GM12878 (cell line): Measurements from ENCODE around the gene IER2. TPM values are rescaled to one million over a fixed set of nuclear protein-coding genes. Genes with fewer than 3 reads are reported as not detected.
"Not testable (repeated sequence)": the region's sequence is repeated elsewhere in the genome, so short reads cannot be mapped to it uniquely, and the experiment has no call there.

Source experiments
- ATAC-seq: fragments of 200-7000 bp; cut with Tn5 transposase; 3 replicates; pipeline ENCODE4 v1.9.1; 2020; ENCODE audit warnings: mild to moderate bottlenecking, moderate library complexity
- BruUV-seq: library from RNA; stranded (reverse); fragments of 400-500 nt; replicated peaks from 2 replicates; lab custom pipeline; 2021; lab: Mats Ljungman, UMichigan
- CTCF ChIA-PET: fragments of 300-600 bp; sonication (Branson Sonifier 250); formaldehyde crosslinking; extraction: SDS; loops from one replicate; lab custom pipeline; 2021; ENCODE audit warnings: inconsistent platforms; lab: Yijun Ruan, JAX
- POLR2A ChIA-PET: fragments of 350-600 bp; formaldehyde crosslinking; extraction: SDS; loops from one replicate; lab custom pipeline; 2021; ENCODE audit warnings: inconsistent platforms; lab: Charles Lee
- RAD21 ChIA-PET: fragments of 300-600 bp; sonication (Branson Sonifier 250); formaldehyde crosslinking; loops from one replicate; lab custom pipeline; 2023; ENCODE audit warnings: antibody characterized with exemption; ENCODE audit not compliant: unreplicated experiment; lab: Charles Lee
- SMC1A ChIA-PET: fragments of 300-600 bp; sonication (Branson Sonifier 250); formaldehyde crosslinking; loops from one replicate; lab custom pipeline; 2023; ENCODE audit not compliant: unreplicated experiment, uncharacterized antibody; lab: Charles Lee
- DNase-seq: peaks from one replicate; pipeline ENCODE4 v3.0.0-alpha.2; 2011; ENCODE audit warnings: low read depth, low spot score
- FAIRE-seq: peaks from 3 replicates; lab custom pipeline; 2011; peaks lifted over from hg19 to GRCh38; lab: Jason Lieb, UNC
- H2AFZ ChIP-seq: 2 replicates; pipeline ENCODE4 v1.6.0; 2011; ENCODE audit warnings: low read depth, low read length, control low read depth; ENCODE audit not compliant: control insufficient read depth
- H3K27ac ChIP-seq: 2 replicates; pipeline ENCODE4 v1.5.1; 2011; ENCODE audit warnings: control low read depth; ENCODE audit not compliant: control insufficient read depth, insufficient read depth
- H3K27me3 ChIP-seq, 2 experiments: replicated peaks in 1 of 2; 2 replicates each; pipeline versions ENCODE4 v1.6.0 to v1.6.1; 2011; ENCODE audit warnings: low read length in 1 of 2; ENCODE audit not compliant: control insufficient read depth in 2 of 2, insufficient read depth in 2 of 2
- H3K36me3 ChIP-seq, 2 experiments: 2 replicates each; pipeline ENCODE4 v1.5.1; 2011; ENCODE audit warnings: low read length in 1 of 2; ENCODE audit not compliant: control insufficient read depth in 2 of 2, insufficient read depth in 2 of 2
- H3K4me1 ChIP-seq: 2 replicates; pipeline ENCODE4 v1.6.1; 2011; ENCODE audit warnings: mild to moderate bottlenecking, low read length, moderate library complexity, mixed read lengths; ENCODE audit not compliant: control insufficient read depth, insufficient read depth
- H3K4me2 ChIP-seq: 2 replicates; pipeline ENCODE4 v1.6.0; 2011; ENCODE audit warnings: control low read depth; ENCODE audit not compliant: control insufficient read depth, insufficient read depth
- H3K4me3 ChIP-seq: fragments of 200-600 bp; sonication (generic); 2 replicates; pipeline ENCODE4 v1.5.1; 2016
- H3K79me2 ChIP-seq: 2 replicates; pipeline ENCODE4 v1.6.0; 2011; ENCODE audit warnings: low read length; ENCODE audit not compliant: control insufficient read depth, insufficient read depth
- H3K9ac ChIP-seq: 2 replicates; pipeline ENCODE4 v1.8.0; 2011; ENCODE audit warnings: low read length, control low read depth, mixed read lengths; ENCODE audit not compliant: control insufficient read depth, insufficient read depth
- H3K9me3 ChIP-seq: replicated peaks from 3 replicates; pipeline ENCODE4 v1.5.1; 2011; ENCODE audit warnings: mild to moderate bottlenecking, low read length; ENCODE audit not compliant: control insufficient read depth, insufficient read depth
- H4K20me1 ChIP-seq: 2 replicates; pipeline ENCODE4 v1.6.0; 2011; ENCODE audit not compliant: control insufficient read depth, insufficient read depth
- JUNB ChIP-seq: IDR thresholded peaks from 2 replicates; pipeline ENCODE4 v1.6.1; 2016; ENCODE audit warnings: antibody characterized with exemption, mild to moderate bottlenecking
- WGBS: methylation state at CpG from one replicate; pipeline ENCODE4 v1.1.6; 2016; ENCODE audit warnings: low lambda C conversion rate; ENCODE audit not compliant: insufficient replicate concordance, insufficient coverage; ENCODE audit errors: missing lambda C conversion rate; 5-methylcytosine and 5-hydroxymethylcytosine counted together
- in situ Hi-C: fragments of 300-500 bp; cut with MboI; formaldehyde crosslinking; loops from 9 replicates; pipeline ENCODE4 v1.14.3; 2018; ENCODE audit warnings: mixed read lengths
- intact Hi-C: fragments of 100-400 bp; cut with micrococcal nuclease; formaldehyde crosslinking; loops from one replicate; pipeline ENCODE4 v1.14.2; 2022; ENCODE audit not compliant: unreplicated experiment
- polyA plus RNA-seq, 11 experiments: library from polyadenylated mRNA; depleted of rRNA in 4 of 11; unstranded in 6 of 11; stranded (reverse) in 5 of 11; fragments of >200 nt; fragmentation: Nextera tagmentation in 4 of 11; fragmentation: Illumina TruSeq in 1 of 11; extraction: Ambion mirVana in 4 of 11; extraction: Trizol in 1 of 11; gene quantifications; 1 replicate in 1 of 11; 2 replicates in 10 of 11; pipeline versions ENCODE4 v1.2.1 to v1.2.3, GENCODE V29; 2011 to 2016; ENCODE audit warnings: inconsistent platforms in 2 of 11, missing spikeins in 2 of 11, low read depth in 1 of 11
- total RNA-seq, 4 experiments: library from RNA; depleted of rRNA in 3 of 4; stranded (reverse); fragments of >200 nt in 3 of 4; fragmentation: Illumina TruSeq in 1 of 4; extraction: Trizol in 1 of 4; gene quantifications; 2 replicates each; pipeline versions ENCODE4 v1.2.1 to v1.2.3, GENCODE V29; 2013 to 2021
- TF ChIP-seq, protein P1 (sequence below): IDR thresholded peaks from 2 replicates; pipeline ENCODE4 v1.6.1; 2011; ENCODE audit warnings: borderline replicate concordance, low read depth, mild to moderate bottlenecking, moderate library complexity, low read length; ENCODE audit not compliant: insufficient read depth, poor library complexity, severe bottlenecking
- TF ChIP-seq, protein P2 (sequence below): IDR thresholded peaks from 2 replicates; pipeline ENCODE4 v1.6.1; 2011; ENCODE audit warnings: low read depth, low read length, improper control_type of control experiment, borderline replicate concordance

IER2 gene
- total and polyA plus RNA-seq, 10 of the 15 experiments (the other 5 are each of a cell fraction or from before 2014, with no cell fraction given), result 2.8 to 94.5 (median 24.9) TPM

DNA sequence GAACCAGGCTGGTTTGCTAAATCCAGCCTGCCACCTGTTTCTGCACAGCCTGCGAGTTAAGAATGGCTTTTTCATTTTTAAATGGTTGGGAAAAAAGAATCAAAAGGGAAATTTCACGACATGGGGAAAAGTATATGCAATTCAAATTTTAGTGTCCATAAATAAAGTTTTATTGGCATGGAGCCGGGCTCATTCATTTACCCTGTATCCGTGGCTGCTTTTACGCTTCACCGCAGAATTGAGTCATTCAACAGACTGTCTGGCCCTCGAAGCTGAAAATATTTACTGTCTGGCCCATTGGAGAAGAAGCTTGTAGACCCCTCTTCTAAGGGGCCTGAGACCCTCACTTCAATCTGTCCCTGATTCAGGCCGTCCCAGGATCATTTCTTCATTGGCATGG lies 26.1 kb downstream of the IER2 start (continued):
- TF ChIP-seq, protein P1, sequence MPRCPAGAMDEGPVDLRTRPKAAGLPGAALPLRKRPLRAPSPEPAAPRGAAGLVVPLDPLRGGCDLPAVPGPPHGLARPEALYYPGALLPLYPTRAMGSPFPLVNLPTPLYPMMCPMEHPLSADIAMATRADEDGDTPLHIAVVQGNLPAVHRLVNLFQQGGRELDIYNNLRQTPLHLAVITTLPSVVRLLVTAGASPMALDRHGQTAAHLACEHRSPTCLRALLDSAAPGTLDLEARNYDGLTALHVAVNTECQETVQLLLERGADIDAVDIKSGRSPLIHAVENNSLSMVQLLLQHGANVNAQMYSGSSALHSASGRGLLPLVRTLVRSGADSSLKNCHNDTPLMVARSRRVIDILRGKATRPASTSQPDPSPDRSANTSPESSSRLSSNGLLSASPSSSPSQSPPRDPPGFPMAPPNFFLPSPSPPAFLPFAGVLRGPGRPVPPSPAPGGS, result no peak
- TF ChIP-seq, protein P2, sequence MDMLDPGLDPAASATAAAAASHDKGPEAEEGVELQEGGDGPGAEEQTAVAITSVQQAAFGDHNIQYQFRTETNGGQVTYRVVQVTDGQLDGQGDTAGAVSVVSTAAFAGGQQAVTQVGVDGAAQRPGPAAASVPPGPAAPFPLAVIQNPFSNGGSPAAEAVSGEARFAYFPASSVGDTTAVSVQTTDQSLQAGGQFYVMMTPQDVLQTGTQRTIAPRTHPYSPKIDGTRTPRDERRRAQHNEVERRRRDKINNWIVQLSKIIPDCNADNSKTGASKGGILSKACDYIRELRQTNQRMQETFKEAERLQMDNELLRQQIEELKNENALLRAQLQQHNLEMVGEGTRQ, result no peak
- no peak for TF ChIP-seq JUNB

DNA sequence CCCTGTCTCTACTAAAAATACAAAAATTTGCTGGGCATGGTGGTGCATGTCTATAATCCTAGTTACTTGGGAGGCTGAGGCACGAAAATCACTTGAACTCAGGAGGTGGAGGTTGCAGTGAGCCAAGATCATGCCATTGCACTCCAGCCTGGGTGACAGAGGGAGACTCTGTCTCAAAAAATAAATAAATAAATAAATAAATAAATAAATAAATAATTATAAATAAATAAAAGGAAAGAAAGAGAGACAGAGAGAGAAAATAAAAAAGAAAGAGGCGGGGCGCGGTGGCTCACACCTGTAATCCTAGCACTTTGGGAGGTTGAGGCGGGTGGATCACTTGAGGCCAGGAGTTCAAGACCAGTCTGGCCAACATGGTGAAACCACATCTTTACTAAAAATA lies 27.4 kb downstream of the IER2 start:
- WGBS, result 96% methylated on average over 5 of the region's 5 CpGs
- ATAC-seq, H3K9me3 ChIP-seq, H3K4me3 ChIP-seq, in situ Hi-C loops, FAIRE-seq, H3K79me2 ChIP-seq, DNase-seq, H3K36me3 ChIP-seq, H3K27ac ChIP-seq, H3K9ac ChIP-seq, H2AFZ ChIP-seq, H3K27me3 ChIP-seq, RAD21 ChIA-PET, H3K4me2 ChIP-seq, H4K20me1 ChIP-seq, BruUV-seq, SMC1A ChIA-PET, intact Hi-C loops: not testable (repeated sequence)
- CTCF ChIA-PET, result interaction anchor here (1.1 kb wide), 1 partner anchor 9 kb away, joined by 6 read pairs; no protein-coding TSS in a partner anchor
- H3K4me1 ChIP-seq, result peaks cover 23% of the 10 kb centered on the region
- POLR2A ChIA-PET, result interaction anchor here (0.6 kb wide), 2 partner anchors 12 to 342 kb away, joined by 3 read pairs; no protein-coding TSS in a partner anchor

DNA sequence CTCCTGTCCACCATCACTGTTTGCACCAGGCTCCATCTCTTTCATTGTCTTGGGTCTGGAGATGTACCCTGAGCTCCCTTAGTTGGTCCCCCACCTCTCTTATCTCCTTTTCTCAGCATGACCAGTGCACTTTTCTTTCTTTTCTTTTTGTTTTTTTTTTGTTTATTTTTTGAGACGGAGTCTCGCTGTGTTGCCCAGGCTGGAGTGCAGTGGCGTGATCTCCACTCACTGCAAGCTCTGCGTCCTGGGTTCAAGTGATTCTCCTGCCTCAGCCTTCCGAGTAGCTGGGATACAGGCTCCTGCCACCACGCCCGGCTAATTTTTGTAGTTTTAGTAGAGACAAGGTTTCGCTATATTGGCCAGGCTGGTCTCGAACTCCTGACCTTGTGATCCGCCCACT lies 28.1 kb downstream of the IER2 start:
- POLR2A ChIA-PET, H3K27ac ChIP-seq, H3K79me2 ChIP-seq, H3K9me3 ChIP-seq, H2AFZ ChIP-seq, ATAC-seq, intact Hi-C loops, DNase-seq, H4K20me1 ChIP-seq, in situ Hi-C loops, SMC1A ChIA-PET, FAIRE-seq, H3K36me3 ChIP-seq, RAD21 ChIA-PET, BruUV-seq, H3K4me2 ChIP-seq, H3K27me3 ChIP-seq, H3K9ac ChIP-seq, H3K4me3 ChIP-seq: not testable (repeated sequence)
- CTCF ChIA-PET, result interaction anchor here (0.8 kb wide), 1 partner anchor 23 kb away, joined by 3 read pairs; no protein-coding TSS in a partner anchor
- WGBS, result 91% methylated on average over 10 of the region's 10 CpGs
- peaks cover 18% of the 10 kb centered on the region for H3K4me1 ChIP-seq
